ENCODE results near the gene CYB561D2. TPM values are rescaled to one million over a fixed set of nuclear protein-coding genes. Genes with fewer than 3 reads are reported as not detected.
A peak's percentile ranks its signal among the peaks of the same experiment; 100 is the strongest.

Gene CYB561D2
- total and polyA plus RNA-seq, 2 of the 13 experiments (the other 11 are each of a cell fraction or from before 2014, with no cell fraction given), result 11.1 to 17.2 TPM

DNA sequence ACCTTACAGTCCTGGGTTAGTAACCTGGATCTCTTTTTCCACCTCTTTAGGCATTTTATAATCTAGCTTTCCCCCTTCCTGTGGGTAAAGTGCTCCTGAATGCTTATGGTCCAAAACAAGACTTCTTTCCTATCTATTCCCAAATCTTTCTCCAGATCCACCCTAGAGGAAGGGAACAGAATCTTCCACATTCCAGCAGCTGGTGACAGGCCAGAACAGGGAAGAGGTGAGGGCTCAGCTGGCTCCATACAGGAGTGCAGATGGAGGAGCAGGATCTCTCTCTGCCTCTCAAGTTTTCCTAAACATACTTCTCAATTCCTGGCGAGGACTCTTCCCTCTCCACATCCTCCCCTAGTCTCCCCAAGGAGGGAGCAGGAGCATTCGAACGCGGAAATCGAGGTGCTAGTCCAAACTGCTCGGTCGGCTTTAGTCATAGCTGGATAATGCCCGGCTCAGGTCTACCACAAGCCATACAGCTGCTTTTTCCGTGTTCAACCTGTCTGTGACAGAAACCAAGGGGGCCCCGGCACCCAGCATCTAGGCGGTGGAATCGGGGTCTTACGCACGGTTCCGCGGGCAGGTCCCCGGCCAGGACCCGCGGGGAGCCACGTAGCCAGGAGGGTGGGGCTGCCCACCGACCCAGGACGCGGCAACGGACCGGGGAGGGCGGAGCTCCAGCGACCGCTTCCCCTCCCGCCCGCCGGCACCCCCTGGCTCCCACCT, 14.0 kb upstream of the CYB561D2 start (continued):
- TF ChIP-seq AKNA (CRISPR knock-in tag; IDR thresholded peaks at IDR 0.05; ENCODE audit: borderline replicate concordance) (no peak), KDM5A (IDR thresholded peaks at IDR 0.05; ENCODE audit: borderline replicate concordance, low read length) (0 out of 2 replicates have a peak, but pooled peaks have one; percentile 8), HNF4A (CRISPR knock-in tag; IDR thresholded peaks at IDR 0.05) (no peak), SRSF9 (IDR thresholded peaks at IDR 0.05; ENCODE audit: borderline replicate concordance, insufficient read depth, low read depth, low read length, poor library complexity, severe bottlenecking) (no peak), ZNF850 (CRISPR knock-in tag; conservative IDR thresholded peaks at IDR 0.05) (no peak), MTF1 (CRISPR knock-in tag; IDR thresholded peaks at IDR 0.05) (0 out of 2 replicates have a peak, but pooled peaks have one; percentile 17), DMAP1 (CRISPR knock-in tag; IDR thresholded peaks at IDR 0.05) (no peak), ATF4 (CRISPR knock-in tag; IDR thresholded peaks at IDR 0.05) (0 out of 4 replicates have a peak, but pooled peaks of 1 of the 2 experiments have one; percentile 52), ZNF530 (CRISPR knock-in tag; IDR thresholded peaks at IDR 0.05; ENCODE audit: low read depth) (no peak), ZFP90 (CRISPR knock-in tag; IDR thresholded peaks at IDR 0.05; ENCODE audit: borderline replicate concordance) (no peak), ZBTB7A (CRISPR knock-in tag; IDR thresholded peaks at IDR 0.05) (peak; percentile 74; the same call in 1 of the 2 replicates), ZNF83 (CRISPR knock-in tag; IDR thresholded peaks at IDR 0.05; ENCODE audit: borderline replicate concordance) (no peak), ZNF7 (CRISPR knock-in tag; IDR thresholded peaks at IDR 0.05) (no peak), MTF2 (CRISPR knock-in tag; IDR thresholded peaks at IDR 0.05; ENCODE audit: borderline replicate concordance) (no peak)
- TF ChIP-seq, protein P1, sequence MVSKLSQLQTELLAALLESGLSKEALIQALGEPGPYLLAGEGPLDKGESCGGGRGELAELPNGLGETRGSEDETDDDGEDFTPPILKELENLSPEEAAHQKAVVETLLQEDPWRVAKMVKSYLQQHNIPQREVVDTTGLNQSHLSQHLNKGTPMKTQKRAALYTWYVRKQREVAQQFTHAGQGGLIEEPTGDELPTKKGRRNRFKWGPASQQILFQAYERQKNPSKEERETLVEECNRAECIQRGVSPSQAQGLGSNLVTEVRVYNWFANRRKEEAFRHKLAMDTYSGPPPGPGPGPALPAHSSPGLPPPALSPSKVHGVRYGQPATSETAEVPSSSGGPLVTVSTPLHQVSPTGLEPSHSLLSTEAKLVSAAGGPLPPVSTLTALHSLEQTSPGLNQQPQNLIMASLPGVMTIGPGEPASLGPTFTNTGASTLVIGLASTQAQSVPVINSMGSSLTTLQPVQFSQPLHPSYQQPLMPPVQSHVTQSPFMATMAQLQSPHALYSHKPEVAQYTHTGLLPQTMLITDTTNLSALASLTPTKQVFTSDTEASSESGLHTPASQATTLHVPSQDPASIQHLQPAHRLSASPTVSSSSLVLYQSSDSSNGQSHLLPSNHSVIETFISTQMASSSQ (IDR thresholded peaks at IDR 0.05; ENCODE audit: low read depth), result no peak
- TF ChIP-seq, protein P1 (CRISPR knock-in tag; IDR thresholded peaks at IDR 0.05; ENCODE audit: borderline replicate concordance), result no peak
- TF ChIP-seq, protein P2, sequence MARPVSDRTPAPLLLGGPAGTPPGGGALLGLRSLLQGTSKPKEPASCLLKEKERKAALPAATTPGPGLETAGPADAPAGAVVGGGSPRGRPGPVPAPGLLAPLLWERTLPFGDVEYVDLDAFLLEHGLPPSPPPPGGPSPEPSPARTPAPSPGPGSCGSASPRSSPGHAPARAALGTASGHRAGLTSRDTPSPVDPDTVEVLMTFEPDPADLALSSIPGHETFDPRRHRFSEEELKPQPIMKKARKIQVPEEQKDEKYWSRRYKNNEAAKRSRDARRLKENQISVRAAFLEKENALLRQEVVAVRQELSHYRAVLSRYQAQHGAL (CRISPR knock-in tag; IDR thresholded peaks at IDR 0.05; ENCODE audit: not compliant biosample characterization), result no peak
